HepG2 (cell line): Measurements from ENCODE around the gene SGCD. TPM values are rescaled to one million over a fixed set of nuclear protein-coding genes. Genes with fewer than 3 reads are reported as not detected.

Experiments used
- ATF7-NPFF ChIP-seq: sonication (generic); formaldehyde crosslinking; IDR thresholded peaks from 2 replicates; pipeline ENCODE4 v1.8.1; 2023; ENCODE audit warnings: mild to moderate bottlenecking, low read depth, missing genetic modification reagents, moderate library complexity
- HES4 ChIP-seq: sonication (generic); formaldehyde crosslinking; IDR thresholded peaks from 2 replicates; pipeline ENCODE4 v1.9.0; 2021; ENCODE audit warnings: mild to moderate bottlenecking, missing genetic modification reagents, borderline replicate concordance
- HNF4A ChIP-seq: sonication (generic); formaldehyde crosslinking; IDR thresholded peaks from 2 replicates; pipeline ENCODE4 v1.4.0; 2020; ENCODE audit warnings: missing genetic modification reagents
- MIER2 ChIP-seq: IDR thresholded peaks from 2 replicates; pipeline ENCODE4 v1.6.1; 2016; ENCODE audit warnings: missing biosample characterization, missing genetic modification reagents
- ZBTB49 ChIP-seq: sonication (generic); formaldehyde crosslinking; IDR thresholded peaks from 2 replicates; pipeline ENCODE4 v1.4.0; 2020; ENCODE audit warnings: missing genetic modification reagents, borderline replicate concordance
- ZC3H4 ChIP-seq: sonication (generic); formaldehyde crosslinking; IDR thresholded peaks from 2 replicates; pipeline ENCODE4 v1.4.0; 2020; ENCODE audit warnings: missing genetic modification reagents, borderline replicate concordance
- ZNF18 ChIP-seq: sonication (generic); formaldehyde crosslinking; IDR thresholded peaks from 2 replicates; pipeline ENCODE4 v1.8.0; 2022; ENCODE audit warnings: mild to moderate bottlenecking, missing genetic modification reagents; ENCODE audit not compliant: insufficient replicate concordance
- ZNF24 ChIP-seq: fragments of 450-650 bp; IDR thresholded peaks from 2 replicates; pipeline ENCODE4 v1.6.1; 2017; ENCODE audit warnings: antibody characterized with exemption, mild to moderate bottlenecking
- ZNF704 ChIP-seq: sonication (generic); formaldehyde crosslinking; IDR thresholded peaks from 2 replicates; pipeline ENCODE4 v1.8.1; 2023; ENCODE audit warnings: mild to moderate bottlenecking, inconsistent platforms, moderate library complexity, missing genetic modification reagents, borderline replicate concordance
- ZNF788 ChIP-seq: sonication (generic); formaldehyde crosslinking; IDR thresholded peaks from 2 replicates; pipeline ENCODE4 v1.5.0; 2020; ENCODE audit warnings: mild to moderate bottlenecking, missing genetic modification reagents, borderline replicate concordance
- polyA plus RNA-seq, 8 experiments: library from polyadenylated mRNA; depleted of rRNA in 3 of 8; stranded (reverse) in 7 of 8; unstranded in 1 of 8; fragments of >200 nt; fragmentation: Illumina TruSeq in 4 of 8; extraction: Trizol in 4 of 8; gene quantifications; 2 replicates each; pipeline versions ENCODE4 v1.2.1 to v1.2.3, GENCODE V29; 2011 to 2016; ENCODE audit warnings: low read depth in 4 of 8, missing spikeins in 1 of 8, mixed read lengths in 1 of 8; ENCODE audit not compliant: insufficient read depth in 1 of 8
- total RNA-seq, 5 experiments: library from RNA; depleted of rRNA; stranded (reverse); fragments of >200 nt; fragmentation: Illumina TruSeq; extraction: Trizol; gene quantifications; 2 replicates each; pipeline ENCODE4 v1.2.3, GENCODE V29; 2016; ENCODE audit warnings: low read depth in 1 of 5

The SGCD gene
- total and polyA plus RNA-seq, 2 of the 13 experiments (the other 11 are each of a cell fraction or from before 2014, with no cell fraction given), result not detected

- no peak for TF ChIP-seq ZBTB49 (CRISPR knock-in tag)
- TF ChIP-seq HES4 (CRISPR knock-in tag), result no peak
- TF ChIP-seq HNF4A (CRISPR knock-in tag), result no peak
- TF ChIP-seq ZNF18 (CRISPR knock-in tag), result no peak
- TF ChIP-seq ZNF704, result no peak
- TF ChIP-seq MIER2 (CRISPR knock-in tag), result no peak
- TF ChIP-seq ZNF24, result no peak
- TF ChIP-seq ZC3H4 (CRISPR knock-in tag), result no peak
- TF ChIP-seq ATF7-NPFF (CRISPR knock-in tag), result no peak
- TF ChIP-seq ZNF788, result no peak
- TF ChIP-seq, all 625 proteins: peak for 0
These were observed 36.9 kb downstream of the SGCD start (continued) for GRCh38 chr5:156363861-156364260.
